C4-2B (cell line): ENCODE results near the gene CDKAL1.

Experiments used
- H3K27ac ChIP-seq: fragments of 450-650 bp; 2 replicates; pipeline ENCODE4 v1.5.1; 2017
- ZFX ChIP-seq: fragments of 450-650 bp; IDR thresholded peaks from 2 replicates; pipeline ENCODE4 v1.6.1; 2017
- TF ChIP-seq, protein P1 (sequence below): fragments of 450-650 bp; conservative IDR thresholded peaks from 2 replicates; pipeline ENCODE4 v1.5.1; 2017; ENCODE audit warnings: mild to moderate bottlenecking

Gene CDKAL1

GRCh38 chr6:20674664-20675063 is 140.4 kb downstream of the CDKAL1 start:
- no peak overlapping the region for H3K27ac ChIP-seq
- no peak for TF ChIP-seq ZFX
- TF ChIP-seq, protein P1, sequence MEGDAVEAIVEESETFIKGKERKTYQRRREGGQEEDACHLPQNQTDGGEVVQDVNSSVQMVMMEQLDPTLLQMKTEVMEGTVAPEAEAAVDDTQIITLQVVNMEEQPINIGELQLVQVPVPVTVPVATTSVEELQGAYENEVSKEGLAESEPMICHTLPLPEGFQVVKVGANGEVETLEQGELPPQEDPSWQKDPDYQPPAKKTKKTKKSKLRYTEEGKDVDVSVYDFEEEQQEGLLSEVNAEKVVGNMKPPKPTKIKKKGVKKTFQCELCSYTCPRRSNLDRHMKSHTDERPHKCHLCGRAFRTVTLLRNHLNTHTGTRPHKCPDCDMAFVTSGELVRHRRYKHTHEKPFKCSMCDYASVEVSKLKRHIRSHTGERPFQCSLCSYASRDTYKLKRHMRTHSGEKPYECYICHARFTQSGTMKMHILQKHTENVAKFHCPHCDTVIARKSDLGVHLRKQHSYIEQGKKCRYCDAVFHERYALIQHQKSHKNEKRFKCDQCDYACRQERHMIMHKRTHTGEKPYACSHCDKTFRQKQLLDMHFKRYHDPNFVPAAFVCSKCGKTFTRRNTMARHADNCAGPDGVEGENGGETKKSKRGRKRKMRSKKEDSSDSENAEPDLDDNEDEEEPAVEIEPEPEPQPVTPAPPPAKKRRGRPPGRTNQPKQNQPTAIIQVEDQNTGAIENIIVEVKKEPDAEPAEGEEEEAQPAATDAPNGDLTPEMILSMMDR, result no peak

DNA sequence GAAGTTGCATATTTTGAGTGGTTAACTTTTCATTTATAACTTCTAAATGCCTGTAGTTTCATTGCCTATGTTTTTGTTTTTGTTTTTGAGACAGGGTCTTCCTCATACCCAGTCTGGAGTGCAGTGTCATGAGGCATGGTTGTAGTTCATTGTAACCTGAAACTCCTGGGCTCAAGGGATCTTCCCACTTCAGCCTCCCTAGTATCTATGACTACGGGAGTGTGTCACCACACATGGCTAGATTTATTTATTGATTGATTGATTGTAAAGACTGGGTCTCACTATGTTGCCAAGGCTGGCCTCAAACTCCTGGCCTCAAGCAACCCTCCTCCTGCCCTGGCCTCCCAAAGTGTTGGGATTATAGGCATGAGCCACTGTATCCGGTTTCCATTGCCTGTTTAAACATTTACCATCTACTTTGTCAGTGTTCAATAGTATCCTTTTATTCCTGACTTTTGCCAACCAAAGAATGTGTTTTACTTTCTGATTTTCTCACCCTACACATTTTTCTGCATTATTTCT is 144.6 kb downstream of the CDKAL1 start:
- H3K27ac ChIP-seq, result no peak overlapping the region
- TF ChIP-seq ZFX, result no peak
- TF ChIP-seq, protein P1, result no peak

GRCh38 chr6:20680697-20681165 is 146.5 kb downstream of the CDKAL1 start:
- H3K27ac ChIP-seq, result no peak overlapping the region
- no peak for TF ChIP-seq ZFX
- TF ChIP-seq, protein P1, result no peak

- no peak overlapping the region for H3K27ac ChIP-seq
- TF ChIP-seq, protein P1, result no peak
- TF ChIP-seq ZFX, result no peak
These were observed 147.0 kb downstream of the CDKAL1 start for GRCh38 chr6:20681243-20681684.

- TF ChIP-seq ZFX, result no peak
- TF ChIP-seq, protein P1, result no peak
- no peak overlapping the region for H3K27ac ChIP-seq
These were observed 150.2 kb downstream of the CDKAL1 start for GRCh38 chr6:20684474-20684873.

DNA sequence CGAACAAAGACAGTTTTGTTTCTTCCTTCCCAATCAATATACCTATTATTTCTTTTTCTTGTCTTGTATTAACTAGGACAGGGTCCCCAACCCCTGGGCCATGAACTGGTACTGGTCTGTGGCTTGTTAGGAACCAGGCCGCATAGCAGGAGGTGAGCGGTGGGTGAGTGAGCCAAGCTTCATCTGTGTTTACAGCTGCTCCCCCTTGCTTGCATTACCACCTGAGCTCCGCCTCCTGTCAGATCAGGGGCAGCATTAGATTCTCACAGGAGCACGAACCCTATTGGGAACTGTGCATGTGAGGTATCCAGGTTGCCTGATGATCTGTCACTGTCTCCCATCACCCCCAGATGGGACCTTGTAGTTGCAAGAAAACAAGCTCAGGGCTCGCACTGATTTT is 151.9 kb downstream of the CDKAL1 start:
- TF ChIP-seq, protein P1, result no peak
- no peak for TF ChIP-seq ZFX
- H3K27ac ChIP-seq, result no peak overlapping the region

DNA sequence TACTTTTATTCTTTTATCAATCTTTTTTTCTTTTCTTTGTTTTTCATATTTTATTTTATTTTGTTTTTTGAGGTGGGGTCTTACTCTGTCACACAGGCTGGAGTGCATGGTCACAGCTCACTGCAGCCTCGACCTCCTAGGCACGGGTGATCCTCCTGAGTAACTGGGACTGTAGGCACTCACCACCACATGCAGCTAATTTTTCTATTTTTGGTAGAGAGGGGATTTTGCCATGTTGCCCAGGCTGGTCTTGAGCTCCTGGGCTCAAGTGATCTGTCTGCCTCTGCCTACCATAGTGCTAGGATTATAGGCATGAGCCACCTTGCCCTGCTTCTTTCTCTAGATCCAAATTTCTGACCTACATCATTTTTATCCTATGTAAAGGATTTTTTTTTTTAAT is 153.2 kb downstream of the CDKAL1 start:
- no peak overlapping the region for H3K27ac ChIP-seq
- TF ChIP-seq, protein P1, result no peak
- no peak for TF ChIP-seq ZFX
